Measurements from ENCODE around the gene NUFIP1. TPM values are rescaled to one million over a fixed set of nuclear protein-coding genes. Genes with fewer than 3 reads are reported as not detected.

The NUFIP1 gene
- total and polyA plus RNA-seq, 2 of the 8 experiments (the other 6 are each of a cell fraction or from before 2014, with no cell fraction given), result 4.6 to 16.6 TPM

GRCh38 chr13:44967704-44968433 lies 21.4 kb downstream of the NUFIP1 start:
- Histone ChIP-seq H4K8ac (ENCODE audit: extremely low read depth, insufficient read depth, low read length) (no peak overlapping the region), H3K27me3 (replicated peaks in 1 of 4; ENCODE audit: control insufficient read depth in 3 of 4, extremely low read depth in 1 of 4, insufficient read depth in 3 of 4, low read length in 3 of 4) (no peaks in the 10 kb centered on the region), H2BK120ac (replicated peaks; ENCODE audit: low read depth, low read length) (no peak overlapping the region), H2BK15ac (ENCODE audit: low read length) (no peak overlapping the region), H3K23me2 (ENCODE audit: low read depth, low read length) (no peaks in the 10 kb centered on the region; the same call in 1 of the 2 replicates), H3K79me1 (ENCODE audit: low read depth, low read length) (no peaks in the 10 kb centered on the region), H4K91ac (replicated peaks; ENCODE audit: insufficient read length, low read length) (no peak overlapping the region), H3K4me3 (ENCODE audit: extremely low read depth in 1 of 4, insufficient read depth in 2 of 4, low read depth in 3 of 4, low read length in 4 of 4) (no peak overlapping the region), H3K14ac (ENCODE audit: insufficient read length) (no peak overlapping the region), H2AFZ (ENCODE audit: low read length) (no peak overlapping the region), H3K27ac (ENCODE audit: low read depth, low read length) (no peak overlapping the region), H2BK5ac (ENCODE audit: low read depth, low read length) (no peak overlapping the region), H3K4me1 (replicated peaks in 1 of 4; ENCODE audit: control insufficient read depth in 3 of 4, insufficient read depth in 4 of 4, low read length in 3 of 4) (no peaks in the 10 kb centered on the region; a peak in 1 of 7 replicates), H3K18ac (ENCODE audit: extremely low read depth, low read length) (no peak overlapping the region), H2BK20ac (ENCODE audit: low read length) (no peak overlapping the region), H3K4me2 (ENCODE audit: insufficient read depth in 1 of 2, low read depth in 2 of 2, low read length in 2 of 2) (no peak overlapping the region), H3K4ac (replicated peaks; ENCODE audit: insufficient read length, low read depth, low read length) (no peak overlapping the region), H3K9ac (replicated peaks in 1 of 4; ENCODE audit: extremely low read depth in 1 of 4, low read depth in 3 of 4, low read length in 3 of 4) (no peak overlapping the region), H4K20me1 (replicated peaks in 1 of 2; ENCODE audit: control insufficient read depth in 1 of 2, insufficient read depth in 2 of 2, low read length in 2 of 2) (no peaks in the 10 kb centered on the region), H3K36me3 (ENCODE audit: control insufficient read depth in 2 of 4, insufficient read depth in 4 of 4, low read length in 3 of 4) (peaks cover 6 to 43% (median 21%) of the 10 kb centered on the region in 4 experiments), H3K79me2 (ENCODE audit: control insufficient read depth in 1 of 2, insufficient read depth in 2 of 2, low read length in 2 of 2) (peaks cover 0 to 14% of the 10 kb centered on the region in 2 experiments; a peak in 2 of 4 replicates), H3K56ac (replicated peaks; ENCODE audit: insufficient read length, low read depth, low read length) (no peak overlapping the region), H4K5ac (ENCODE audit: insufficient read length, low read depth, low read length) (no peak overlapping the region), H3K9me3 (ENCODE audit: insufficient read depth in 2 of 2, low read depth in 1 of 2, low read length in 1 of 2) (peaks cover 2 to 5% of the 10 kb centered on the region in 2 experiments; a peak in 3 of 4 replicates), H2BK12ac (ENCODE audit: low read depth, low read length) (no peak overlapping the region), H2AK5ac (ENCODE audit: low read depth, low read length) (no peak overlapping the region), H3K23ac (ENCODE audit: insufficient read length) (no peak overlapping the region)
- WGBS, 2 experiments (ENCODE audit: extremely low coverage in 1 of 2, insufficient coverage in 1 of 2, insufficient read length in 1 of 2, insufficient replicate concordance in 2 of 2, low coverage in 1 of 2, low lambda C conversion rate in 2 of 2, missing lambda C conversion rate in 1 of 2), result 98% methylated on average over 3 of the region's 3 CpGs; no CpG with 5 or more reads in 1 of the 2 experiments
- FAIRE-seq (no peak), DNase-seq (ENCODE audit: low read depth in 1 of 2, low spot score in 2 of 2) (no peak)
- ChIA-PET CTCF (ENCODE audit: partially characterized antibody) (interaction anchor here (0.6 to 1.0 kb wide), 6 partner anchors 11 to 601 kb away, joined by 3 to 4 read pairs (median 3); no protein-coding TSS in a partner anchor), POLR2A (ENCODE audit: partially characterized antibody) (interaction anchor here (1.0 kb wide), 1 partner anchor 14 kb away, joined by 3 read pairs; no protein-coding TSS in a partner anchor)
- no peak for TF ChIP-seq CTCF (IDR thresholded peaks at IDR 0.05; ENCODE audit: control extremely low read depth in 1 of 3, insufficient read depth in 1 of 3, low read depth in 1 of 3, low read length in 3 of 3)
- TF ChIP-seq RXRA (IDR thresholded peaks at IDR 0.05; ENCODE audit: insufficient read depth, low read depth, low read length), result no peak
- TF ChIP-seq GABPA (IDR thresholded peaks at IDR 0.05; ENCODE audit: borderline replicate concordance, insufficient read depth, low read length), result no peak
- no peak for TF ChIP-seq BCL11A (IDR thresholded peaks at IDR 0.05; ENCODE audit: low read depth in 2 of 2, low read length in 2 of 2)
- TF ChIP-seq RBBP5 (IDR thresholded peaks at IDR 0.05; ENCODE audit: borderline replicate concordance, low read depth, low read length), result no peak
- no peak for TF ChIP-seq POU5F1 (IDR thresholded peaks at IDR 0.05; ENCODE audit: low read depth, low read length)
- no peak for TF ChIP-seq SIN3A (conservative IDR thresholded peaks at IDR 0.05 in 1 of 2, IDR thresholded peaks at IDR 0.05 in 1 of 2; ENCODE audit: low read depth in 1 of 2, low read length in 2 of 2)
- no peak for TF ChIP-seq BACH1 (IDR thresholded peaks at IDR 0.05; ENCODE audit: low read length)
- no peak for TF ChIP-seq GTF2F1 (IDR thresholded peaks at IDR 0.05; ENCODE audit: borderline replicate concordance, low read depth, low read length)
